GM18511 (cell line): ENCODE results near the gene FAM13A.
A peak's percentile ranks its signal among the peaks of the same experiment; 100 is the strongest.

ENCODE experiments used
- ATAC-seq: cut with Tn5 transposase; IDR thresholded peaks from one replicate; pipeline ENCODE4 v1.9.1; 2021; ENCODE audit warnings: mild to moderate bottlenecking, moderate library complexity; ENCODE audit not compliant: unreplicated experiment

Gene FAM13A

GRCh38 chr4:88730811-88731210 lies 326.2 kb downstream of the FAM13A start:
- no peak for ATAC-seq

GRCh38 chr4:88729146-88729760 lies 327.7 kb downstream of the FAM13A start:
- no peak for ATAC-seq

GRCh38 chr4:88728146-88728545 lies 328.8 kb downstream of the FAM13A start:
- ATAC-seq = no peak

- no peak for ATAC-seq
Observed at GRCh38 chr4:88725986-88726385, 331.0 kb downstream of the FAM13A start.

- no peak for ATAC-seq
Observed at GRCh38 chr4:88725143-88725542, 331.8 kb downstream of the FAM13A start.

- no peak for ATAC-seq
Observed at GRCh38 chr4:88724406-88724805, 332.6 kb downstream of the FAM13A start.

GRCh38 chr4:88722828-88723227 lies 334.2 kb downstream of the FAM13A start:
- ATAC-seq = no peak

- no peak for ATAC-seq
Observed at GRCh38 chr4:88722276-88722780, 334.7 kb downstream of the FAM13A start.

GRCh38 chr4:88720451-88721428 lies 336.2 kb downstream of the FAM13A start:
- ATAC-seq = no peak

GRCh38 chr4:88719381-88719780 lies 337.6 kb downstream of the FAM13A start:
- no peak for ATAC-seq

- ATAC-seq = no peak
Observed at GRCh38 chr4:88718098-88718497, 338.9 kb downstream of the FAM13A start.

- ATAC-seq = no peak
Observed at GRCh38 chr4:88713782-88714181, 343.2 kb downstream of the FAM13A start.

GRCh38 chr4:88709989-88710388 lies 347.0 kb downstream of the FAM13A start:
- ATAC-seq = no peak

GRCh38 chr4:88706574-88706973 lies 350.4 kb downstream of the FAM13A start:
- no peak for ATAC-seq

GRCh38 chr4:88705805-88706492 lies 351.0 kb downstream of the FAM13A start:
- ATAC-seq = no peak

- no peak for ATAC-seq
Observed at GRCh38 chr4:88705223-88705622, 351.8 kb downstream of the FAM13A start.

- no peak for ATAC-seq
Observed at GRCh38 chr4:88702782-88703181, 354.2 kb downstream of the FAM13A start.

GRCh38 chr4:88698519-88698918 lies 358.5 kb downstream of the FAM13A start:
- no peak for ATAC-seq

- ATAC-seq = peak; percentile 96
Observed at GRCh38 chr4:88697588-88698329, 359.2 kb downstream of the FAM13A start, which contains the start of gene NAP1L5. NAP1L5 (minus strand) TSS chr4:88697829; CDS start chr4:88697754, 75 bp downstream.

GRCh38 chr4:88697141-88697540 lies 359.8 kb downstream of the FAM13A start:
- ATAC-seq = no peak
